Upper lobe of left lung (tissue), 6 donors: Measurements from ENCODE around the gene HEBP2. TPM values are rescaled to one million over a fixed set of nuclear protein-coding genes. Genes with fewer than 3 reads are reported as not detected.

Experiments used
- ATAC-seq, 2 donors: fragments of 200-7000 bp; cut with Tn5 transposase; one replicate each; pipeline ENCODE4 v1.9.1; 2022; ENCODE audit warnings: mild to moderate bottlenecking in 2 of 2, moderate library complexity in 2 of 2; ENCODE audit not compliant: low FRiP score in 2 of 2
- DNase-seq, 2 donors: peaks; one replicate each; pipeline ENCODE4 v3.0.0-alpha.2; 2019 to 2020
- H3K27ac ChIP-seq, 4 donors: fragments of 200-600 bp; sonication (generic); one replicate each; pipeline ENCODE4 v1.5.1; 2016 to 2019
- H3K27me3 ChIP-seq, 4 donors: fragments of 200-600 bp; sonication (generic); one replicate each; pipeline ENCODE4 v1.5.1; 2017 to 2019
- H3K36me3 ChIP-seq, 4 donors: fragments of 200-600 bp; sonication (generic); one replicate each; pipeline ENCODE4 v1.5.1; 2016 to 2019
- H3K4me1 ChIP-seq, 4 donors: fragments of 200-600 bp; sonication (generic); one replicate each; pipeline ENCODE4 v1.5.1; 2018 to 2019
- H3K4me3 ChIP-seq, 4 donors: fragments of 200-600 bp; sonication (generic); one replicate each; pipeline ENCODE4 v1.5.1; 2017 to 2019; ENCODE audit warnings: mild to moderate bottlenecking in 2 of 4, moderate library complexity in 1 of 4
- H3K9me3 ChIP-seq, 4 donors: fragments of 200-600 bp; sonication (generic); one replicate each; pipeline ENCODE4 v1.5.1; 2018 to 2019
- CTCF ChIP-seq, 6 experiments: fragments of 450-650 bp in 4 of 6; fragments of 200-600 bp in 2 of 6; sonication (generic) in 2 of 6; IDR thresholded peaks; one replicate each; pipeline ENCODE4 v1.5.1; 2016 to 2019; ENCODE audit warnings: antibody characterized with exemption in 6 of 6
- EP300 ChIP-seq, 4 donors: sonication (generic); formaldehyde crosslinking; IDR thresholded peaks; one replicate each; pipeline ENCODE4 v1.5.1; 2017; ENCODE audit warnings: antibody characterized with exemption in 4 of 4, control low read depth in 2 of 4
- POLR2A ChIP-seq, 4 donors: fragments of 450-650 bp; IDR thresholded peaks; one replicate each; pipeline ENCODE4 v1.5.1; 2016 to 2017; ENCODE audit warnings: antibody characterized with exemption in 4 of 4, mild to moderate bottlenecking in 2 of 4
- POLR2AphosphoS5 ChIP-seq, 2 donors: sonication (generic); formaldehyde crosslinking; IDR thresholded peaks; one replicate each; pipeline ENCODE4 v1.5.1; 2017; ENCODE audit warnings: antibody characterized with exemption in 2 of 2
- WGBS, 2 donors: methylation state at CpG; one replicate each; pipeline ENCODE4 v1.1.5; 2017 to 2018; 5-methylcytosine and 5-hydroxymethylcytosine counted together
- total RNA-seq, 6 donors: library from RNA; depleted of rRNA in 4 of 6; stranded (reverse); fragments of >200 nt in 4 of 6; gene quantifications; one replicate each; pipeline versions ENCODE4 v1.1.0 to v1.2.1, GENCODE V29; 2016 to 2021
- donor health status: DM: no; HTN: no; CAD: no; lungs with moderate emphysema.
- donor health status: DM: no; HTN: yes; CAD: no; lungs with severe emphysema.

Gene HEBP2
- total RNA-seq, 6 donors from 2014 or later, result 11.5 to 68.0 (median 48.6) TPM

GRCh38 chr6:138450445-138450844, 46.4 kb downstream of the HEBP2 start:
- 91 to 98% methylated on average over 3 of the region's 3 CpGs for WGBS, 2 donors
- DNase-seq, result no peak
- Histone ChIP-seq H3K4me3 (no peak overlapping the region), H3K4me1 (peaks cover 0 to 7% (median 0%) of the 10 kb centered on the region in 4 donors), H3K9me3 (no peaks in the 10 kb centered on the region), H3K27me3 (no peaks in the 10 kb centered on the region), H3K27ac (no peak overlapping the region), H3K36me3 (peaks cover 0 to 2% (median 0%) of the 10 kb centered on the region in 4 donors)
- no peak for ATAC-seq
- TF ChIP-seq EP300 (IDR thresholded peaks at IDR 0.05), result no peak
- no peak for TF ChIP-seq CTCF (IDR thresholded peaks at IDR 0.05)
- TF ChIP-seq POLR2A (IDR thresholded peaks at IDR 0.05), result no peak
- TF ChIP-seq POLR2AphosphoS5 (IDR thresholded peaks at IDR 0.05), result no peak

- 97 to 98% methylated on average over 3 of the region's 3 CpGs for WGBS, 2 donors
- H3K27ac ChIP-seq, result no peak overlapping the region
- ATAC-seq (no peak), DNase-seq (no peak)
- H3K4me3 ChIP-seq, result no peak overlapping the region
- peaks cover 0 to 13% (median 3%) of the 10 kb centered on the region in 4 donors for H3K4me1 ChIP-seq
- peaks cover 0 to 2% (median 0%) of the 10 kb centered on the region in 4 donors for H3K36me3 ChIP-seq
- H3K9me3 ChIP-seq, result no peaks in the 10 kb centered on the region
- TF ChIP-seq CTCF (IDR thresholded peaks at IDR 0.05) (no peak), EP300 (IDR thresholded peaks at IDR 0.05) (no peak), POLR2A (IDR thresholded peaks at IDR 0.05) (no peak), POLR2AphosphoS5 (IDR thresholded peaks at IDR 0.05) (no peak)
- no peaks in the 10 kb centered on the region for H3K27me3 ChIP-seq
Observed at GRCh38 chr6:138451043-138451442, 47.0 kb downstream of the HEBP2 start.

GRCh38 chr6:138454981-138455706, 51.1 kb downstream of the HEBP2 start:
- Histone ChIP-seq H3K4me1 (peaks cover 0 to 15% (median 8%) of the 10 kb centered on the region in 4 donors), H3K27me3 (no peaks in the 10 kb centered on the region), H3K9me3 (no peaks in the 10 kb centered on the region), H3K36me3 (no peaks in the 10 kb centered on the region), H3K27ac (peak overlapping the region in 1 of 4 donors; percentile 36), H3K4me3 (peak overlapping the region in 1 of 4 donors; percentile 3)
- TF ChIP-seq POLR2A (IDR thresholded peaks at IDR 0.05), result no peak
- TF ChIP-seq CTCF (IDR thresholded peaks at IDR 0.05), result no peak
- no peak for TF ChIP-seq POLR2AphosphoS5 (IDR thresholded peaks at IDR 0.05)
- no peak for TF ChIP-seq EP300 (IDR thresholded peaks at IDR 0.05)
- ATAC-seq (peak in 1 of 2 donors; percentile 81), DNase-seq (peak; percentile 17 to 80)
- 39 to 40% methylated on average over 9 of the region's 9 CpGs for WGBS, 2 donors

- Histone ChIP-seq H3K9me3 (no peaks in the 10 kb centered on the region), H3K27ac (peak overlapping the region in 2 of 4 donors; percentile 3 to 36), H3K27me3 (no peaks in the 10 kb centered on the region), H3K4me3 (peak overlapping the region in 1 of 4 donors; percentile 3), H3K36me3 (no peaks in the 10 kb centered on the region), H3K4me1 (peaks cover 0 to 15% (median 8%) of the 10 kb centered on the region in 4 donors)
- peak in 1 of 2 donors; percentile 54 for ATAC-seq
- 34 to 46% methylated on average over 7 of the region's 7 CpGs for WGBS, 2 donors
- DNase-seq, result no peak
- TF ChIP-seq POLR2A (IDR thresholded peaks at IDR 0.05) (no peak), EP300 (IDR thresholded peaks at IDR 0.05) (no peak), CTCF (IDR thresholded peaks at IDR 0.05) (no peak), POLR2AphosphoS5 (IDR thresholded peaks at IDR 0.05) (no peak)
Observed at GRCh38 chr6:138455746-138456400, 51.9 kb downstream of the HEBP2 start.
